Fibroblast of the aortic adventitia (primary cell): ENCODE data around the gene ACOT7. TPM values are rescaled to one million over a fixed set of nuclear protein-coding genes. Genes with fewer than 3 reads are reported as not detected.

Experiments
- DNase-seq: peaks from one replicate; pipeline ENCODE4 v3.0.0-alpha.2; 2010; ENCODE audit warnings: low read depth
- H3K4me3 ChIP-seq: 2 replicates; pipeline ENCODE4 v1.5.1; 2011; ENCODE audit warnings: low read depth, mild to moderate bottlenecking, control low read depth, low read length, moderate library complexity
- total RNA-seq: library from RNA; depleted of rRNA; stranded (reverse); fragments of >200 nt; gene quantifications from 2 replicates; pipeline ENCODE4 v1.2.3, GENCODE V29; 2012; ENCODE audit warnings: low replicate concordance
- TF ChIP-seq, protein P1 (sequence below): IDR thresholded peaks from 2 replicates; pipeline ENCODE4 v1.5.1; 2011; ENCODE audit warnings: mild to moderate bottlenecking, low read length, control low read depth, inconsistent platforms; ENCODE audit not compliant: insufficient read depth

ACOT7 gene
- total RNA-seq, 1 donor, result 16.0 TPM

DNA sequence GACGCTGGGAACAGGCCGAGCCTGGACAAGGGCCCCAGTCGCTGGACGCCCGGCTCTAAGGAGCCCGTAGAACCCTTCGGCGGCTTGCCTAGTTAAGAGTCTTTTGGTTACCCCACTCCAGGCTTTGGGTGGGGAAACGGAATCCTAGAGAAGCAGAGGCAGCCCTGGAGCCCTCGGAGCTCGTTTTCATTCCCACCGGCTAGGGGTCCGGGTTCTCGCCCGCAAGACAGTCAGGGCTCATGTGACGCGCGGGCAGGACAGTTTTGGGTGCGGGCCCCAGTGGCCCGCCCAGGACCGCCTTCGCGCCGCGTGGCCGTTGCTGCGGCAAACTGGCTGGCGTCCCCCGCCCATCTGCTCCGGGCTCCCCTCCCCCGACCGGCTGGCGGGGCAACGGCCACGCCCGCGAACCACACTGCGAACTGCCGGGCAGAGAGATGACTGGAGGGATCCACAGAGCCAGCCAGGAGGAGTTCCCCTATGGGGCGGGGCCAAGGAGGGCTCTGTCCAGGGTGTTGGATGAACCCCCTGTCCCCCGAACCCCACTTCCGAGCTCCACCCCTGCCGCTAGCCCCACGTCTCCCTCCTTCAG lies 27.0 kb upstream of the ACOT7 start:
- TF ChIP-seq, protein P1, sequence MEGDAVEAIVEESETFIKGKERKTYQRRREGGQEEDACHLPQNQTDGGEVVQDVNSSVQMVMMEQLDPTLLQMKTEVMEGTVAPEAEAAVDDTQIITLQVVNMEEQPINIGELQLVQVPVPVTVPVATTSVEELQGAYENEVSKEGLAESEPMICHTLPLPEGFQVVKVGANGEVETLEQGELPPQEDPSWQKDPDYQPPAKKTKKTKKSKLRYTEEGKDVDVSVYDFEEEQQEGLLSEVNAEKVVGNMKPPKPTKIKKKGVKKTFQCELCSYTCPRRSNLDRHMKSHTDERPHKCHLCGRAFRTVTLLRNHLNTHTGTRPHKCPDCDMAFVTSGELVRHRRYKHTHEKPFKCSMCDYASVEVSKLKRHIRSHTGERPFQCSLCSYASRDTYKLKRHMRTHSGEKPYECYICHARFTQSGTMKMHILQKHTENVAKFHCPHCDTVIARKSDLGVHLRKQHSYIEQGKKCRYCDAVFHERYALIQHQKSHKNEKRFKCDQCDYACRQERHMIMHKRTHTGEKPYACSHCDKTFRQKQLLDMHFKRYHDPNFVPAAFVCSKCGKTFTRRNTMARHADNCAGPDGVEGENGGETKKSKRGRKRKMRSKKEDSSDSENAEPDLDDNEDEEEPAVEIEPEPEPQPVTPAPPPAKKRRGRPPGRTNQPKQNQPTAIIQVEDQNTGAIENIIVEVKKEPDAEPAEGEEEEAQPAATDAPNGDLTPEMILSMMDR, result no peak
- H3K4me3 ChIP-seq, result no peak overlapping the region
- DNase-seq, result no peak

DNA sequence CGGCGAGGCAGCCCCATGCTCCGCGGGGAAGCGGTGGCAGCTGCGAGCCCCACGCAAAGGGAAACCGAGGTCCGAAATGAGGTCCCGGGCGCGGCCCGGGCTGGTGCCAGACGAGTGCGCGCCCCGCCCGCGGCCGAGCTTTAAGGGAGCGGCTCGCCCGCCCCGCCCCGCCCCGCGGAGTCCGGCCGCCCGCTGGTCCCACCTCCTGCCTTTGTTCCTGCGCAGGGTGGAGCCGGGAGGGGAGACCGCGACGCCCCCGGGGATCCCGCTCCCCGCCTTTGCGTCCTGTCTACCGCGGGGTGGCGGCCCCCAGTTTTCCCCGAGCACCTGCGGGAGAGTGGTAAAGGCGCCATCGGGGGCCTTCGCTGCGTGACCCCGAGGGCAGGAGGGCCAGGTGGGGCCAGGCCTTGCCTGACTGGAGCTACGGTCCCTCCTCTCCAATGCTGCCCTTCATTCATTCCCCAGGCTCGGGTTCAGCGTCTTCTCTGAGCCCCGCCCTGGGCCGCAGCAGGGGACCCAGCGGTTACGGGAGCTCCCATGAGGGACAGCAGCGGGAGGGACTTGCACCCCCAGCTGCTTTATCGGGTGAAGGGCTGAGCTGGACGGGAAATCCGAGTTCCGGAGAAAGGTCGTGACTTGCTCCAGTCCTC lies 26.4 kb upstream of the ACOT7 start, which contains the start of gene HES2:
HES2 (minus strand) TSS at position 116 of the 650 bp plus-strand sequence; CDS start at position 17, 99 bp downstream.
- peak within 1 kb of the TSS; percentile 42 for H3K4me3 ChIP-seq
- no peak for DNase-seq
- TF ChIP-seq, protein P1, result no peak

DNA sequence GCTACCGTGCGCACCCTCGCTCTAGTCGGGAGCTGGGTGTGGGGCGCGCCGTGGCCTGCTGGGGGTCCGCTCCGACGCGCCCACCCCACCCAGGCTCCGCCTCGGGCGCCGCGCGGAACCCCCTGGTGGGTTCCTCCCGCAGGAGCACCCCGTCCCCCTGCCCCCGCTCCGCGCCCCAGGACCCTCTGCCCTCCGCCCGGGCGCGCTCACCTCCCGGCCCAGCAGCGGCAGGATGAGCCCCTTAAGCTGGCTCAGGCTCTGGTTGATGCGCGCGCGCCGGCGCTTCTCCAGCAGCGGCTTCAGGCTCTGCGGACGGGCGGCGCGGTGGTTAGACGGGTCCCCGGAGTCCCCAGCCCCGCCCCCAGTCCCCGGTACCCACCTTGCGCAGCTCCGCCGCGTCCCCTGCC lies 25.8 kb upstream of the ACOT7 start:
- TF ChIP-seq, protein P1, result no peak
- H3K4me3 ChIP-seq, result peak overlapping the region; percentile 42
- DNase-seq, result no peak

DNA sequence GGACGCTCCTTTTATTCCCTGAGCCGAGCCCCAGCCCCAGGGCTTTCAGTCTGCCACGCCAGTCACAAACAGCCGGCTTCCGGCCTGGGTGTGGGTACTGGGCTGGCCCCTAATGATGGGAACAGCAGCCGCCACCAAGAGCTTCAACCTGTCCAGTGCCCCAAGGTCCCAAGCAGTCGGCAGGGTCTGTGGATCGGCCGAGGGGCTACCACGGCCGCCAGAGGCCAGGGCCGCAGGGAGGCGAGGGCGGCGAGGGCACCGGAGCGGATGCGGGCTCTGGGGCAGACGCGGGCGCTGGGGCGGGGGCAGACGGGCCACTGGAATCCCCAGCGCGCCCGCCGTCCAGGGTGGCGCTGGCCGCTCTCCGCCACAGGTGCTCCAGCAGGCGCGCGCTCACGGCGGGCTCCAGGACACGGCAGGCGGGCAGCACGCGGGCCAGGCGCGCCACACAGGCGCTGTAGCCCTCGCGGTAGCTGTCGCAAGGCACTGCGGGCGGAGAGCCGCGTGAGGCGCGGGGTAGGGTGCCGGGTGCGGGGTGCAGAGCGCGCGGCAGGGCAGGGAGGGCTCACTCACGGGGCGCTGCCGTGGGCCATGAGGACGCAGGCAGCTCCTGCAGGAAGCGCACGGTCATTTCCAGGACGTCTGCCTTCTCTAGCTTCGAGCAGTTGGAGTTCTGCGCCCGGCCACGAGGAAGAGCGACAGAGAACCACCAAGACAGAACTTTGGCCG lies 25.3 kb upstream of the ACOT7 start:
- DNase-seq, result no peak
- no peak overlapping the region for H3K4me3 ChIP-seq
- TF ChIP-seq, protein P1, result no peak

DNA sequence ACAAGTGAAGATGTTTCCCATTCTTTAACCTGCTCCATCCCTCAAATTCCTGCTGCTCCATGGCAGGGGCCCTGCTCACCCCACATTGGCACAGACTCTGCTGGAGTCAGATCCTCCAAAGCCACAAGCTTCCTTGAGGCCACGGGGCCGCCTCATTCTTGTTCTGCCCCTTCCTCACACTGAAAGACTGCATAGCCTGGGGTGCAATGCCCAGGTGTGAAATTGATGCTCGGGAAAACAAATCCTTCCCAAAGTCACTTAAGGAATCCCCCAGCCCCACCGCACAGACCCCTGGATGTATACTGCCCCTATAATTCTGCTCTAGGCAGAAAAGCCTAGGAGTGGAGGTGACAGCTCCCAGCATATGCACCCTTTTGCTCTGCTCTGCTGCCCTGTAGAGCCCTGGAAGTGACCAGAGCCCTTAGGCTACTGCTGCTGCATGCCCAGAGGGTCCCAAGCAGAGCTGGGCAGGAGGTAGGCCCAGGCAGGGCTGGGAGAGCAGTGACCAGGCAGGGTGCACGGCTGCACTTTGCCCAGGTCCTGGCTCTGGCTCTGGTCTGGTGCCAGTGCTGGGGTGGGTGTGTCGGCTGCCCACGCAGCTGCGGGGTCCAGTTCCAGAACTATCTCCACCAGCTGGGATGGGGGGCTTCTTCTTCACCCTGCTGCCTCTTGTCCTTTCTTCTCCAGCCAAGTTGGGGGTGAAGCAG lies 24.5 kb upstream of the ACOT7 start:
- DNase-seq, result no peak
- H3K4me3 ChIP-seq, result no peak overlapping the region
- TF ChIP-seq, protein P1, result no peak

DNA sequence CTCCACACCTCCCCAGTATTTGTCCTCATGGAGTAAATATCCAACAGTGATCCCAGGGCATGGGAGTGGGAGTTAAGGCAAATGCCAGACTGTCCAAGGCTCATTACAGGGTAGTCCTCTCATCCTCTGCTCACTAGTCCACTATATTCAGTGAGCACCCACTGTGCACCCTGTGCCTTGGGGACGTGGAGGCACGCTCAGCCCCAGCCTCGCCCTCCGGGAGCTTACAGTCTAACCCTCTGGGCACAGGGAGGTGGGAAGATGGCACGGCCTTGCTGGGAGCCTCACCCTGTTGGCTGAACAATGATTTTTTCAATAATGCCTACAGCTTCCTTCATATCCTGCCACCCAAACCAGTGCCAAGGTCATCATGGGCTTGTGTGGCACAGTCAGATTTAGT lies 23.3 kb upstream of the ACOT7 start:
- no peak for DNase-seq
- no peak overlapping the region for H3K4me3 ChIP-seq
- TF ChIP-seq, protein P1, result no peak
